Thyroid gland (tissue), 4 donors: ENCODE measurements around the gene SEC23B. TPM values are rescaled to one million over a fixed set of nuclear protein-coding genes. Genes with fewer than 3 reads are reported as not detected.
A peak's percentile ranks its signal among the peaks of the same experiment; 100 is the strongest.

Source experiments
- DNase-seq, 2 donors: peaks; one replicate each; pipeline ENCODE4 v3.0.0-alpha.2; 2019
- H3K27ac ChIP-seq, 3 donors: fragments of 200-600 bp; sonication (generic); 1 replicate in 2 of 3; 2 replicates in 1 of 3; pipeline ENCODE4 v1.5.1; 2016 to 2019; ENCODE audit warnings: mild to moderate bottlenecking in 1 of 3, moderate library complexity in 1 of 3
- H3K27me3 ChIP-seq: fragments of 200-600 bp; sonication (generic); one replicate; pipeline ENCODE4 v1.5.1; 2019
- H3K36me3 ChIP-seq, 2 donors: fragments of 200-600 bp; sonication (generic); one replicate each; pipeline ENCODE4 v1.5.1; 2016 to 2019
- H3K4me1 ChIP-seq, 2 donors: fragments of 200-600 bp; sonication (generic); one replicate each; pipeline ENCODE4 v1.5.1; 2017 to 2019
- H3K4me3 ChIP-seq, 3 donors: fragments of 200-600 bp; sonication (generic); replicated peaks in 1 of 3; 1 replicate in 2 of 3; 2 replicates in 1 of 3; pipeline ENCODE4 v1.5.1; 2016; ENCODE audit warnings: mild to moderate bottlenecking in 1 of 3
- H3K9me3 ChIP-seq: fragments of 200-600 bp; sonication (generic); one replicate; pipeline ENCODE4 v1.5.1; 2017
- CTCF ChIP-seq, 6 experiments: fragments of 200-600 bp in 3 of 6; fragments of 450-650 bp in 3 of 6; sonication (generic) in 3 of 6; IDR thresholded peaks; one replicate each; pipeline ENCODE4 v1.5.1; 2016 to 2019; ENCODE audit warnings: antibody characterized with exemption in 6 of 6, mild to moderate bottlenecking in 2 of 6, inconsistent platforms in 1 of 6, moderate library complexity in 1 of 6
- POLR2A ChIP-seq, 2 donors: fragments of 450-650 bp; IDR thresholded peaks; one replicate each; pipeline ENCODE4 v1.6.1; 2017; ENCODE audit warnings: antibody characterized with exemption in 2 of 2, mild to moderate bottlenecking in 2 of 2, moderate library complexity in 1 of 2
- WGBS, 2 donors: methylation state at CpG; one replicate each; pipeline ENCODE4 v1.1.5; 2017; 5-methylcytosine and 5-hydroxymethylcytosine counted together
- intact Hi-C: fragments of 100-400 bp; cut with DNase I; formaldehyde crosslinking; loops from one replicate; pipeline ENCODE4 v1.15.1; 2023
- total RNA-seq, 4 donors: library from RNA; depleted of rRNA; stranded (reverse); fragments of >200 nt; gene quantifications; one replicate each; pipeline ENCODE4 v1.2.3, GENCODE V29; 2016

The SEC23B gene
- total RNA-seq, 4 donors from 2014 or later = 60.5 to 94.1 (median 84.6) TPM

- H3K36me3 ChIP-seq = peaks cover 6% of the 10 kb centered on the region in 2 donors
- WGBS, 2 donors = 3 to 5% methylated on average over 6 of the region's 6 CpGs
- peaks cover 9 to 11% of the 10 kb centered on the region in 2 donors for H3K4me1 ChIP-seq
- TF ChIP-seq CTCF (IDR thresholded peaks at IDR 0.05) (no peak), POLR2A (IDR thresholded peaks at IDR 0.05) (no peak)
- H3K27ac ChIP-seq = peak overlapping the region; percentile 48 to 80 (median 65)
- H3K27me3 ChIP-seq = no peaks in the 10 kb centered on the region
- intact Hi-C loops = no loop called here
- no peak for DNase-seq
- H3K9me3 ChIP-seq = no peaks in the 10 kb centered on the region
- H3K4me3 ChIP-seq = peak overlapping the region; percentile 59 to 96 (median 90)
Observed at GRCh38 chr20:18567739-18568091, 60.0 kb downstream of the SEC23B start.

GRCh38 chr20:18571009-18571408 lies 63.3 kb downstream of the SEC23B start:
- DNase-seq = no peak
- TF ChIP-seq CTCF (IDR thresholded peaks at IDR 0.05) (no peak), POLR2A (IDR thresholded peaks at IDR 0.05) (no peak)
- H3K36me3 ChIP-seq = peaks cover 6% of the 10 kb centered on the region in 2 donors

GRCh38 chr20:18571578-18571977 lies 63.8 kb downstream of the SEC23B start:
- H3K4me3 ChIP-seq = no peak overlapping the region

More at GRCh38 chr20:18571009-18571408, 63.3 kb downstream of the SEC23B start:
- WGBS, 2 donors = 91 to 98% methylated on average over 2 of the region's 2 CpGs
- H3K9me3 ChIP-seq = no peaks in the 10 kb centered on the region
- no peak overlapping the region for H3K4me3 ChIP-seq
- no peak overlapping the region for H3K27ac ChIP-seq
- intact Hi-C loops = loop anchor here (10.0 kb wide), 1 partner anchor 224 kb away; no protein-coding TSS in a partner anchor
- H3K27me3 ChIP-seq = no peaks in the 10 kb centered on the region
- H3K4me1 ChIP-seq = peaks cover 9 to 11% of the 10 kb centered on the region in 2 donors

GRCh38 chr20:18577942-18578341 lies 70.2 kb downstream of the SEC23B start:
- Histone ChIP-seq H3K4me3 (no peak overlapping the region), H3K4me1 (no peaks in the 10 kb centered on the region), H3K9me3 (no peaks in the 10 kb centered on the region), H3K36me3 (no peaks in the 10 kb centered on the region), H3K27ac (no peak overlapping the region), H3K27me3 (no peaks in the 10 kb centered on the region)
- WGBS, 2 donors = 71 to 93% methylated on average over 6 of the region's 6 CpGs
- no peak for DNase-seq
- no peak for TF ChIP-seq POLR2A (IDR thresholded peaks at IDR 0.05)
- TF ChIP-seq CTCF (IDR thresholded peaks at IDR 0.05) = no peak
- intact Hi-C loops = loop anchor here (10.0 kb wide), 1 partner anchor 217 kb away; no protein-coding TSS in a partner anchor

More at GRCh38 chr20:18571578-18571977, 63.8 kb downstream of the SEC23B start:
- Histone ChIP-seq H3K27ac (no peak overlapping the region), H3K27me3 (no peaks in the 10 kb centered on the region), H3K36me3 (peaks cover 6% of the 10 kb centered on the region in 2 donors), H3K9me3 (no peaks in the 10 kb centered on the region), H3K4me1 (peaks cover 5 to 9% of the 10 kb centered on the region in 2 donors)
- 91 to 96% methylated on average over 2 of the region's 2 CpGs for WGBS, 2 donors
- DNase-seq = no peak
- no peak for TF ChIP-seq POLR2A (IDR thresholded peaks at IDR 0.05)
- no peak for TF ChIP-seq CTCF (IDR thresholded peaks at IDR 0.05)
- intact Hi-C loops = loop anchor here (10.0 kb wide), 1 partner anchor 223 kb away; no protein-coding TSS in a partner anchor

GRCh38 chr20:18578581-18578980 lies 70.8 kb downstream of the SEC23B start:
- Histone ChIP-seq H3K9me3 (no peaks in the 10 kb centered on the region), H3K27me3 (no peaks in the 10 kb centered on the region), H3K4me1 (no peaks in the 10 kb centered on the region), H3K27ac (no peak overlapping the region), H3K36me3 (no peaks in the 10 kb centered on the region), H3K4me3 (no peak overlapping the region)
- TF ChIP-seq POLR2A (IDR thresholded peaks at IDR 0.05) = no peak
- no peak for TF ChIP-seq CTCF (IDR thresholded peaks at IDR 0.05)
- intact Hi-C loops = loop anchor here (10.0 kb wide), 1 partner anchor 216 kb away; no protein-coding TSS in a partner anchor
- WGBS, 2 donors = 78 to 88% methylated on average over 6 of the region's 6 CpGs
- DNase-seq = no peak
